Neural cell (in vitro differentiated cells): ENCODE data around the gene PLEKHA4.

ENCODE experiments used
- CTCF ChIP-seq: fragments of 450-650 bp; IDR thresholded peaks from 2 replicates; pipeline ENCODE4 v1.5.1; 2014; ENCODE audit warnings: antibody characterized with exemption, mild to moderate bottlenecking, moderate library complexity; ENCODE audit not compliant: poor library complexity, severe bottlenecking
- EP300 ChIP-seq: fragments of 450-650 bp; conservative IDR thresholded peaks from 2 replicates; pipeline ENCODE4 v1.6.1; 2014; ENCODE audit warnings: antibody characterized with exemption, mild to moderate bottlenecking, moderate library complexity; ENCODE audit not compliant: poor library complexity, severe bottlenecking
- EZH2 ChIP-seq: fragments of 200-600, 300-800 bp; shearing (Covaris generic), sonication (generic); IDR thresholded peaks from 2 replicates; pipeline ENCODE4 v1.6.1; 2014; ENCODE audit warnings: antibody characterized with exemption, low read length, borderline replicate concordance, mild to moderate bottlenecking; ENCODE audit not compliant: insufficient read depth, poor library complexity, severe bottlenecking
- POLR2AphosphoS5 ChIP-seq: IDR thresholded peaks from 2 replicates; pipeline ENCODE4 v1.6.1; 2012
- RAD21 ChIP-seq: fragments of 450-650 bp; conservative IDR thresholded peaks from 2 replicates; pipeline ENCODE4 v1.6.1; 2014; ENCODE audit warnings: antibody characterized with exemption, mild to moderate bottlenecking, moderate library complexity
- REST ChIP-seq: IDR thresholded peaks from 2 replicates; pipeline ENCODE4 v1.6.1; 2012; ENCODE audit warnings: borderline replicate concordance
- SMC3 ChIP-seq: fragments of 450-650 bp; conservative IDR thresholded peaks from 2 replicates; pipeline ENCODE4 v1.6.1; 2014; ENCODE audit warnings: antibody characterized with exemption, mild to moderate bottlenecking, moderate library complexity; ENCODE audit not compliant: poor library complexity
- TAF1 ChIP-seq: IDR thresholded peaks from 2 replicates; pipeline ENCODE4 v1.6.1; 2012; ENCODE audit warnings: low read depth

GRCh38 chr19:48905664-48906063 is 37.2 kb upstream of the PLEKHA4 start:
- no peak for TF ChIP-seq CTCF
- TF ChIP-seq EZH2, result no peak
- TF ChIP-seq RAD21, result no peak
- no peak for TF ChIP-seq POLR2AphosphoS5
- no peak for TF ChIP-seq SMC3
- TF ChIP-seq EP300, result no peak
- no peak for TF ChIP-seq TAF1
- no peak for TF ChIP-seq REST
